Sigmoid colon (tissue), 7 donors: ENCODE measurements around the gene AKAP9. TPM values are rescaled to one million over a fixed set of nuclear protein-coding genes. Genes with fewer than 3 reads are reported as not detected.

Source experiments
- DNase-seq: peaks from one replicate; pipeline ENCODE4 v3.0.0-alpha.2; 2019
- H3K27ac ChIP-seq, 4 donors: fragments of 200-600 bp; sonication (generic); one replicate each; pipeline ENCODE4 v1.5.1; 2016 to 2019; ENCODE audit warnings: mild to moderate bottlenecking in 1 of 4
- H3K27me3 ChIP-seq, 3 donors: fragments of 200-600 bp; sonication (generic); one replicate each; pipeline ENCODE4 v1.5.1; 2019; ENCODE audit warnings: mild to moderate bottlenecking in 1 of 3
- H3K36me3 ChIP-seq, 4 donors: fragments of 200-600 bp; sonication (generic); one replicate each; pipeline ENCODE4 v1.5.1; 2016 to 2019
- H3K4me1 ChIP-seq, 4 donors: fragments of 200-600 bp; sonication (generic); one replicate each; pipeline ENCODE4 v1.5.1; 2017 to 2019
- H3K4me3 ChIP-seq, 4 donors: fragments of 200-600 bp; sonication (generic); one replicate each; pipeline ENCODE4 v1.5.1; 2017 to 2019; ENCODE audit warnings: mild to moderate bottlenecking in 2 of 4, moderate library complexity in 1 of 4
- H3K9me3 ChIP-seq, 4 donors: fragments of 200-600 bp in 3 of 4; sonication (generic) in 3 of 4; one replicate each; pipeline versions ENCODE4 v1.5.1 to v1.6.1; 2013 to 2019
- CTCF ChIP-seq, 4 experiments: fragments of 450-650 bp in 3 of 4; fragments of 200-600 bp in 1 of 4; IDR thresholded peaks; one replicate each; pipeline ENCODE4 v1.5.1; 2016 to 2019; ENCODE audit warnings: antibody characterized with exemption in 4 of 4, mild to moderate bottlenecking in 3 of 4, moderate library complexity in 2 of 4
- EP300 ChIP-seq, 4 donors: sonication (generic); formaldehyde crosslinking; IDR thresholded peaks; one replicate each; pipeline ENCODE4 v1.6.1; 2017; ENCODE audit warnings: antibody characterized with exemption in 4 of 4
- POLR2A ChIP-seq, 2 donors: fragments of 450-650 bp; IDR thresholded peaks; one replicate each; pipeline ENCODE4 v1.6.1; 2016; ENCODE audit warnings: antibody characterized with exemption in 2 of 2, mild to moderate bottlenecking in 2 of 2, moderate library complexity in 2 of 2
- POLR2AphosphoS5 ChIP-seq, 4 donors: sonication (generic); formaldehyde crosslinking; IDR thresholded peaks; one replicate each; pipeline ENCODE4 v1.6.1; 2017; ENCODE audit warnings: antibody characterized with exemption in 4 of 4
- WGBS, 2 donors: extraction: QIAGEN DNeasy Blood & Tissue Kit; methylation state at CpG; one replicate each; pipeline ENCODE4 v1.1.7; 2013; 5-methylcytosine and 5-hydroxymethylcytosine counted together
- intact Hi-C: fragments of 100-400 bp; cut with DNase I; formaldehyde crosslinking; loops from one replicate; pipeline ENCODE4 v1.15.1; 2023
- polyA plus RNA-seq, 3 donors: library from polyadenylated mRNA; stranded (reverse); fragments of 200-250 nt; gene quantifications; one replicate each; pipeline ENCODE4 v1.2.3, GENCODE V29; 2013
- total RNA-seq, 4 donors: library from RNA; depleted of rRNA; stranded (reverse); fragments of >200 nt; gene quantifications; one replicate each; pipeline ENCODE4 v1.1.0, GENCODE V29; 2016
- donor health status: healthy with polysubstance abuse.
- donor health status: Bipolar disorder and iron deficiency.
- donor health status: healthy.

AKAP9 gene
- total and polyA plus RNA-seq, 7 donors: 34.0 to 90.9 (median 59.9) TPM

GRCh38 chr7:91945476-91945875 lies 4.8 kb downstream of the AKAP9 start:
- TF ChIP-seq EP300 (IDR thresholded peaks at IDR 0.05): no peak
- no peak for TF ChIP-seq POLR2AphosphoS5 (IDR thresholded peaks at IDR 0.05)
- TF ChIP-seq CTCF (IDR thresholded peaks at IDR 0.05): no peak
- TF ChIP-seq POLR2A (IDR thresholded peaks at IDR 0.05): no peak
- 45 to 58% methylated on average over 2 of the region's 2 CpGs for WGBS, 2 donors
- H3K4me3 ChIP-seq: no peak overlapping the region
- intact Hi-C loops: no loop called here
- no peaks in the 10 kb centered on the region for H3K27me3 ChIP-seq
- H3K9me3 ChIP-seq: no peaks in the 10 kb centered on the region
- peaks cover 0 to 31% (median 20%) of the 10 kb centered on the region in 4 donors for H3K4me1 ChIP-seq
- H3K27ac ChIP-seq: peak overlapping the region in 3 of 4 donors; percentile 1 to 42 (median 6)
- DNase-seq: no peak
- H3K36me3 ChIP-seq: no peaks in the 10 kb centered on the region

GRCh38 chr7:91946549-91946948 lies 5.9 kb downstream of the AKAP9 start:
- intact Hi-C loops: no loop called here
- no peaks in the 10 kb centered on the region for H3K27me3 ChIP-seq
- H3K9me3 ChIP-seq: no peaks in the 10 kb centered on the region
- no peaks in the 10 kb centered on the region for H3K36me3 ChIP-seq
- TF ChIP-seq POLR2A (IDR thresholded peaks at IDR 0.05) (no peak), POLR2AphosphoS5 (IDR thresholded peaks at IDR 0.05) (no peak), CTCF (IDR thresholded peaks at IDR 0.05) (no peak), EP300 (IDR thresholded peaks at IDR 0.05) (no peak)
- WGBS, 2 donors: 48 to 50% methylated on average over 3 of the region's 3 CpGs
- DNase-seq: no peak
- no peak overlapping the region for H3K27ac ChIP-seq
- H3K4me3 ChIP-seq: no peak overlapping the region
- H3K4me1 ChIP-seq: peaks cover 0 to 30% (median 20%) of the 10 kb centered on the region in 4 donors

GRCh38 chr7:91947948-91948347 lies 7.3 kb downstream of the AKAP9 start:
- no peak for DNase-seq
- Histone ChIP-seq H3K27ac (no peak overlapping the region), H3K4me1 (peaks cover 0 to 16% (median 9%) of the 10 kb centered on the region in 4 donors), H3K27me3 (no peaks in the 10 kb centered on the region), H3K36me3 (no peaks in the 10 kb centered on the region), H3K4me3 (no peak overlapping the region), H3K9me3 (no peaks in the 10 kb centered on the region)
- TF ChIP-seq EP300 (IDR thresholded peaks at IDR 0.05) (no peak), CTCF (IDR thresholded peaks at IDR 0.05) (no peak), POLR2A (IDR thresholded peaks at IDR 0.05) (no peak), POLR2AphosphoS5 (IDR thresholded peaks at IDR 0.05) (no peak)
- WGBS, 2 donors: 97 to 100% methylated on average over 1 of the region's 1 CpG
- intact Hi-C loops: no loop called here

GRCh38 chr7:91949221-91950009 lies 8.8 kb downstream of the AKAP9 start:
- no peak for TF ChIP-seq CTCF (IDR thresholded peaks at IDR 0.05)
- no peak for TF ChIP-seq EP300 (IDR thresholded peaks at IDR 0.05)
- TF ChIP-seq POLR2A (IDR thresholded peaks at IDR 0.05): no peak
- no peak for TF ChIP-seq POLR2AphosphoS5 (IDR thresholded peaks at IDR 0.05)
- WGBS, 2 donors: 96 to 98% methylated on average over 1 of the region's 1 CpG
- Histone ChIP-seq H3K4me1 (peaks cover 0 to 11% (median 10%) of the 10 kb centered on the region in 4 donors), H3K36me3 (no peaks in the 10 kb centered on the region), H3K9me3 (no peaks in the 10 kb centered on the region), H3K27me3 (no peaks in the 10 kb centered on the region), H3K4me3 (no peak overlapping the region), H3K27ac (no peak overlapping the region)
- DNase-seq: no peak
- intact Hi-C loops: no loop called here
